ENCODE measurements around the gene MYH1.
"Not testable (repeated sequence)": the region's sequence is repeated elsewhere in the genome, so short reads cannot be mapped to it uniquely, and the experiment has no call there.

The MYH1 gene

GRCh38 chr17:10518271-10519037, at the start of gene MYH1:
Gene MYH1 (minus strand): TSS chr17:10518542. CDS start chr17:10516642, 1,900 bp downstream.
- DNase-seq = no peak

- no peak for DNase-seq
Observed at GRCh38 chr17:10563991-10564660, 45.8 kb upstream of the MYH1 start.

GRCh38 chr17:10558049-10558448, 39.7 kb upstream of the MYH1 start:
- no peak for DNase-seq

GRCh38 chr17:10557422-10557821, 39.1 kb upstream of the MYH1 start:
- no peak for DNase-seq

- DNase-seq = no peak
Observed at GRCh38 chr17:10556301-10557005, 38.1 kb upstream of the MYH1 start.

- no peak for DNase-seq
Observed at GRCh38 chr17:10550014-10550413, 31.7 kb upstream of the MYH1 start.

- DNase-seq = no peak
Observed at GRCh38 chr17:10549096-10549842, 30.9 kb upstream of the MYH1 start, which contains the start of gene MYH2. Gene MYH2 (minus strand): TSS chr17:10549658. CDS start chr17:10547920, 1,738 bp downstream.

GRCh38 chr17:10547351-10547750, 29.0 kb upstream of the MYH1 start:
- DNase-seq = no peak

- not testable (repeated sequence) for DNase-seq
Observed at GRCh38 chr17:10543486-10543885, 25.1 kb upstream of the MYH1 start.

- not testable (repeated sequence) for DNase-seq
Observed at GRCh38 chr17:10541179-10541578, 22.8 kb upstream of the MYH1 start.

- DNase-seq = no peak
Observed at GRCh38 chr17:10532026-10532425, 13.7 kb upstream of the MYH1 start.

GRCh38 chr17:10527419-10527818, 9.1 kb upstream of the MYH1 start:
- no peak for DNase-seq

- DNase-seq = no peak
Observed at GRCh38 chr17:10526517-10526916, 8.2 kb upstream of the MYH1 start.

- DNase-seq = no peak
Observed at GRCh38 chr17:10523064-10523463, 4.7 kb upstream of the MYH1 start.

GRCh38 chr17:10521949-10522348, 3.6 kb upstream of the MYH1 start:
- DNase-seq = no peak

GRCh38 chr17:10516638-10517037, 1.7 kb downstream of the MYH1 start:
- DNase-seq = no peak

- DNase-seq = no peak
Observed at GRCh38 chr17:10516065-10516464, 2.3 kb downstream of the MYH1 start.

- no peak for DNase-seq
Observed at GRCh38 chr17:10513299-10514067, 4.9 kb downstream of the MYH1 start.

GRCh38 chr17:10512856-10513255, 5.5 kb downstream of the MYH1 start:
- no peak for DNase-seq

GRCh38 chr17:10499950-10500349, 18.4 kb downstream of the MYH1 start:
- no peak for DNase-seq

- no peak for DNase-seq
Observed at GRCh38 chr17:10492004-10492403, 26.3 kb downstream of the MYH1 start.

GRCh38 chr17:10482252-10482651, 36.1 kb downstream of the MYH1 start:
- DNase-seq = no peak

All from CD4-positive, alpha-beta T cell treated with Interferon alpha-2 for 1 hour (primary cell).